Epithelial cell of prostate (primary cell): ENCODE measurements around the gene STPG3.
"Not testable (repeated sequence)": the region's sequence is repeated elsewhere in the genome, so short reads cannot be mapped to it uniquely, and the experiment has no call there.

Experiments
- DNase-seq: peaks from one replicate; pipeline ENCODE4 v3.0.0-alpha.2; 2011; ENCODE audit warnings: low read depth, low spot score
- H3K27ac ChIP-seq: fragments of 450-650 bp; 2 replicates; pipeline ENCODE4 v1.5.1; 2017; ENCODE audit warnings: mild to moderate bottlenecking

STPG3 gene

GRCh38 chr9:137232510-137232909, 18.6 kb upstream of the STPG3 start:
- no peak overlapping the region for H3K27ac ChIP-seq
- DNase-seq: no peak

- no peak overlapping the region for H3K27ac ChIP-seq
- no peak for DNase-seq
Measured at GRCh38 chr9:137233143-137233980, 17.7 kb upstream of the STPG3 start.

- DNase-seq: no peak
- H3K27ac ChIP-seq: no peak overlapping the region
Measured at GRCh38 chr9:137234055-137234697, 16.9 kb upstream of the STPG3 start.

GRCh38 chr9:137234758-137235423, 16.2 kb upstream of the STPG3 start:
- H3K27ac ChIP-seq: no peak overlapping the region
- DNase-seq: no peak

- H3K27ac ChIP-seq: no peak overlapping the region
- DNase-seq: no peak
Measured at GRCh38 chr9:137235424-137236237, 15.5 kb upstream of the STPG3 start.

- H3K27ac ChIP-seq: no peak overlapping the region
- DNase-seq: no peak
Measured at GRCh38 chr9:137236238-137236935, 14.7 kb upstream of the STPG3 start.

- no peak overlapping the region for H3K27ac ChIP-seq
- no peak for DNase-seq
Measured at GRCh38 chr9:137236936-137237421, 14.1 kb upstream of the STPG3 start.

- H3K27ac ChIP-seq: no peak overlapping the region
- DNase-seq: no peak
Measured at GRCh38 chr9:137237759-137238726, 13.0 kb upstream of the STPG3 start.

GRCh38 chr9:137239541-137240200, 11.4 kb upstream of the STPG3 start:
- peak overlapping the region; percentile 97 for H3K27ac ChIP-seq

GRCh38 chr9:137240318-137240840, 10.7 kb upstream of the STPG3 start:
- H3K27ac ChIP-seq: peak overlapping the region; percentile 97
- DNase-seq: no peak

More at GRCh38 chr9:137239541-137240200, 11.4 kb upstream of the STPG3 start:
- not testable (repeated sequence) for DNase-seq

- peak within 1 kb of the TSS; percentile 97 for H3K27ac ChIP-seq
- peak; percentile 99 for DNase-seq
Measured at GRCh38 chr9:137240841-137241489, 10.1 kb upstream of the STPG3 start, which contains the start of gene TUBB4B. Gene TUBB4B (plus strand): TSS chr9:137241287. CDS start chr9:137241361, 74 bp downstream.

- peak overlapping the region; percentile 97 for H3K27ac ChIP-seq
- no peak for DNase-seq
Measured at GRCh38 chr9:137241490-137242268, 9.4 kb upstream of the STPG3 start.

GRCh38 chr9:137242269-137243203, 8.6 kb upstream of the STPG3 start:
- no peak for DNase-seq
- H3K27ac ChIP-seq: peak overlapping the region; percentile 97

GRCh38 chr9:137243266-137243625, 7.8 kb upstream of the STPG3 start:
- DNase-seq: not testable (repeated sequence)
- H3K27ac ChIP-seq: peak overlapping the region; percentile 97
